MM.1S (cell line): ENCODE measurements around the gene CAB39L.

ENCODE experiments used
- DNase-seq: peaks from one replicate; pipeline ENCODE4 v3.0.0-alpha.2; 2015
- H2AFZ ChIP-seq: fragments of 300-600 bp; sonication (generic); 2 replicates; pipeline ENCODE4 v1.6.0; 2016; ENCODE audit warnings: antibody characterized with exemption, low read length
- H3F3A ChIP-seq: fragments of 300-600 bp; sonication (generic); 2 replicates; pipeline ENCODE4 v1.6.1; 2016; ENCODE audit warnings: mild to moderate bottlenecking, antibody characterized with exemption, low read length, moderate library complexity, mixed read lengths; ENCODE audit not compliant: insufficient read depth
- H3K27ac ChIP-seq: fragments of 300-600 bp; sonication (generic); 2 replicates; pipeline ENCODE4 v1.5.1; 2016; ENCODE audit warnings: mild to moderate bottlenecking, low read length
- H3K27me3 ChIP-seq: fragments of 300-600 bp; sonication (generic); replicated peaks from 2 replicates; pipeline ENCODE4 v1.6.0; 2016; ENCODE audit warnings: low read length; ENCODE audit not compliant: insufficient read depth
- H3K36me3 ChIP-seq: fragments of 300-600 bp; sonication (generic); replicated peaks from 2 replicates; pipeline ENCODE4 v1.6.1; 2016; ENCODE audit warnings: mild to moderate bottlenecking, low read length, mixed read lengths; ENCODE audit not compliant: insufficient read depth
- H3K4me1 ChIP-seq: fragments of 300-600 bp; sonication (generic); 2 replicates; pipeline ENCODE4 v1.6.1; 2016; ENCODE audit warnings: low read length, mixed read lengths
- H3K4me2 ChIP-seq: fragments of 300-600 bp; sonication (generic); 2 replicates; pipeline ENCODE4 v1.6.0; 2016; ENCODE audit warnings: low read depth, low read length
- H3K4me3 ChIP-seq: fragments of 300-600 bp; sonication (generic); 2 replicates; pipeline ENCODE4 v1.5.1; 2016; ENCODE audit warnings: low read length, mixed read lengths
- H3K79me2 ChIP-seq: fragments of 300-600 bp; sonication (generic); 2 replicates; pipeline ENCODE4 v1.6.1; 2016; ENCODE audit warnings: mixed run types, low read length, mixed read lengths
- H3K9ac ChIP-seq: fragments of 300-600 bp; sonication (generic); 2 replicates; pipeline ENCODE4 v1.6.1; 2016; ENCODE audit warnings: low read length, mixed read lengths
- H3K9me2 ChIP-seq: fragments of 300-600 bp; sonication (generic); replicated peaks from 2 replicates; pipeline ENCODE4 v1.6.1; 2016; ENCODE audit warnings: mild to moderate bottlenecking, low read length, mixed read lengths; ENCODE audit not compliant: insufficient read depth
- H3K9me3 ChIP-seq: fragments of 300-600 bp; sonication (generic); replicated peaks from 2 replicates; pipeline ENCODE4 v1.6.1; 2016; ENCODE audit warnings: mild to moderate bottlenecking, low read length, mixed read lengths; ENCODE audit not compliant: insufficient read depth
- H4K20me1 ChIP-seq: fragments of 300-600 bp; sonication (generic); 2 replicates; pipeline ENCODE4 v1.6.1; 2016; ENCODE audit warnings: mild to moderate bottlenecking, low read length, moderate library complexity, mixed read lengths; ENCODE audit not compliant: insufficient read depth
- EZH2 ChIP-seq: fragments of 300-600 bp; sonication (generic); optimal IDR thresholded peaks from 2 replicates; pipeline ENCODE3; 2017; ENCODE audit warnings: low read depth, mild to moderate bottlenecking, antibody characterized with exemption, low read length, mixed read lengths
- EZH2phosphoT487 ChIP-seq: fragments of 300-600 bp; sonication (generic); IDR thresholded peaks from 2 replicates; pipeline ENCODE4 v1.6.1; 2018; ENCODE audit warnings: antibody characterized with exemption, low read length
- TF ChIP-seq, protein P1 (sequence below): fragments of 300-600 bp; sonication (generic); IDR thresholded peaks from 2 replicates; pipeline ENCODE4 v1.5.1; 2016; ENCODE audit warnings: antibody characterized with exemption, low read length, mixed read lengths

CAB39L gene

DNA sequence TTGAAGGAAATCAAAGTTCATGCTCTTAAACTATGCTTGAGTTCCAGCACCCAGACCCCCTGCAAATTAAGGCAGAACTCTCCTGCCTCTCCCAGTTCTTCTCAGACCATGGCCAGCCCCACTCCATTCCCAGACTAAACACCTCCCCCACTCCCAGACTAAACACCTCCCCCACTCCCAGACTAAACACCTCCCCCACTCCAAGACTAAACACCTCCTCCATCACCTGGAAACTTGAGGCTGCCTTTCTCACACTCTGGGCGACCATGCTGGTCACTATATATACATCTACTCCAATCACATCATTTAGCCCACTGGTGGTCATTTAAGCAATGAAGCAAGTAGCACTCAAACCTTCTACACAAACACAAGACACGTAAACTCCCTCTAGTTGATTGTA lies 57.2 kb downstream of the CAB39L start:
- Histone ChIP-seq H3K9ac (no peak overlapping the region), H3K79me2 (no peaks in the 10 kb centered on the region), H3K4me3 (no peak overlapping the region), H3K36me3 (no peaks in the 10 kb centered on the region), H3K9me2 (no peaks in the 10 kb centered on the region), H3K9me3 (no peaks in the 10 kb centered on the region), H3K4me2 (no peak overlapping the region), H3K4me1 (no peaks in the 10 kb centered on the region), H2AFZ (no peak overlapping the region), H3K27me3 (no peaks in the 10 kb centered on the region), H3K27ac (no peak overlapping the region), H4K20me1 (no peaks in the 10 kb centered on the region), H3F3A (no peaks in the 10 kb centered on the region)
- TF ChIP-seq EZH2 (no peak), EZH2phosphoT487 (no peak)
- TF ChIP-seq, protein P1, sequence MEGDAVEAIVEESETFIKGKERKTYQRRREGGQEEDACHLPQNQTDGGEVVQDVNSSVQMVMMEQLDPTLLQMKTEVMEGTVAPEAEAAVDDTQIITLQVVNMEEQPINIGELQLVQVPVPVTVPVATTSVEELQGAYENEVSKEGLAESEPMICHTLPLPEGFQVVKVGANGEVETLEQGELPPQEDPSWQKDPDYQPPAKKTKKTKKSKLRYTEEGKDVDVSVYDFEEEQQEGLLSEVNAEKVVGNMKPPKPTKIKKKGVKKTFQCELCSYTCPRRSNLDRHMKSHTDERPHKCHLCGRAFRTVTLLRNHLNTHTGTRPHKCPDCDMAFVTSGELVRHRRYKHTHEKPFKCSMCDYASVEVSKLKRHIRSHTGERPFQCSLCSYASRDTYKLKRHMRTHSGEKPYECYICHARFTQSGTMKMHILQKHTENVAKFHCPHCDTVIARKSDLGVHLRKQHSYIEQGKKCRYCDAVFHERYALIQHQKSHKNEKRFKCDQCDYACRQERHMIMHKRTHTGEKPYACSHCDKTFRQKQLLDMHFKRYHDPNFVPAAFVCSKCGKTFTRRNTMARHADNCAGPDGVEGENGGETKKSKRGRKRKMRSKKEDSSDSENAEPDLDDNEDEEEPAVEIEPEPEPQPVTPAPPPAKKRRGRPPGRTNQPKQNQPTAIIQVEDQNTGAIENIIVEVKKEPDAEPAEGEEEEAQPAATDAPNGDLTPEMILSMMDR = no peak
- no peak for DNase-seq

DNA sequence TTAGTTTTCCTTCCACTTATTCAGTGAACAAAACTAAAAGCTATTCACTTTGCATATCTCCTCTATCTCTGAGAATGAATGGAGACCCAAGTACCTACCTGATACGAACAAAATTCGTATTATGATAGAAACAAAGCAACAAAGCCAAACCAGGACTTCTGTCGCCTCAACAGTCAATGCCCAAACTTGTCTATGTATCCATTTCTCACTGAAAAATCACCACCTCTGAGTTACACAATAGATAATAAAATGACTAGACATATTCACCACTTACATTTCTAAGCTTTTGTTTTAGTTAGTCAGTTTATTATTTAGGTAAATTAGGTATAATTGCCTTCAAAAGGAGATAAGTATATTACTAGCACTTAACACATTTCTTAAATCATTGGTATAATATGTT lies 67.7 kb downstream of the CAB39L start:
- Histone ChIP-seq H3K27ac (no peak overlapping the region), H2AFZ (no peak overlapping the region), H3K27me3 (no peaks in the 10 kb centered on the region), H3K9me2 (no peaks in the 10 kb centered on the region), H4K20me1 (no peaks in the 10 kb centered on the region), H3K4me1 (no peaks in the 10 kb centered on the region), H3F3A (no peaks in the 10 kb centered on the region), H3K36me3 (no peaks in the 10 kb centered on the region), H3K79me2 (no peaks in the 10 kb centered on the region), H3K4me3 (no peak overlapping the region), H3K4me2 (no peak overlapping the region), H3K9me3 (no peaks in the 10 kb centered on the region), H3K9ac (no peak overlapping the region)
- DNase-seq = no peak
- TF ChIP-seq EZH2 (no peak), EZH2phosphoT487 (no peak)
- TF ChIP-seq, protein P1 = no peak

DNA sequence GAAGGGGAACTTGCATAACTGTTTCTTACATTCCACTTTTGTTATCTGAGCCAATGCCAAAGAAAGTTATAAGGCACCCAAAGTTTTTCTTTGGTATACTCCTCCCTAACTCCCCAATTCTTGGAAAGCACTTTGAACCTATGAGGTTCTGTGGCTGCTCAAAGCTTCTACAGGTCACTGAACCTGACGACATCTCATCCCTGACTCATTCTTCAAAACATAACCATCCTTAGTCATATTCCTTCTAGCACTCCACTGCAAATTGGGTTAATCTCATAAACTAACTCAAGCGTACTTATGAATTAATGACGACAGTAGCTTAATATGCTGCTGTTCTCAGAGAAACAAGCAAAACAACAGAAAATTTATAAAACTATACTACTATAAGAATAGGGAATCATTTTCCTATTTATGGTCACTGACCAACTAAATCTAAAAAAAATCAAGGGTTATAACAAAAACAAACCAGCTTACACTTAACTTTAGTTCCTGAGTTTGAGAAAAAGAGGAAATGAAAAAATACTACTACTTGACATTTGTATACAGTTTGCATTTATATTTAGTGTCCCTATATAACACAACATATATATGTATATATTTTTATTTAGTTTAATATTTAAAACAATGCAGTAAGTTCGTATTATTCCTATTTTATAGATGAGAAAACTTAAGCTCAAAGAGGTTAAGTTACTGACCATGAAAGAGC lies 69.1 kb downstream of the CAB39L start:
- Histone ChIP-seq H3K36me3 (no peaks in the 10 kb centered on the region), H3K4me3 (no peak overlapping the region), H3K79me2 (no peaks in the 10 kb centered on the region), H2AFZ (no peak overlapping the region), H3K27me3 (no peaks in the 10 kb centered on the region), H3K4me1 (no peaks in the 10 kb centered on the region), H3F3A (no peaks in the 10 kb centered on the region), H3K4me2 (no peak overlapping the region), H3K9me3 (no peaks in the 10 kb centered on the region), H4K20me1 (no peaks in the 10 kb centered on the region), H3K27ac (no peak overlapping the region), H3K9me2 (no peaks in the 10 kb centered on the region), H3K9ac (no peak overlapping the region)
- TF ChIP-seq, protein P1 = no peak
- TF ChIP-seq EZH2phosphoT487 = no peak
- DNase-seq = no peak
